H1 (cell line): ENCODE results near the gene ODC1. TPM values are rescaled to one million over a fixed set of nuclear protein-coding genes. Genes with fewer than 3 reads are reported as not detected.

Experiments used
- CBX8 ChIP-seq: fragments of 300-800, 300-1000 bp; sonication (generic); IDR thresholded peaks from 2 replicates; pipeline ENCODE4 v1.7.1; 2016; ENCODE audit warnings: low read depth, low read length, borderline replicate concordance
- CREB1 ChIP-seq: IDR thresholded peaks from 2 replicates; pipeline ENCODE4 v1.6.1; 2012; ENCODE audit warnings: inconsistent platforms
- FOSL1 ChIP-seq: IDR thresholded peaks from 2 replicates; pipeline ENCODE4 v1.6.1; 2011; ENCODE audit warnings: mild to moderate bottlenecking, low read depth, low read length, moderate library complexity; ENCODE audit not compliant: insufficient read depth
- POLR2AphosphoS5 ChIP-seq: IDR thresholded peaks from 2 replicates; pipeline ENCODE4 v1.6.1; 2011; ENCODE audit warnings: low read depth, low read length
- RFX5 ChIP-seq: IDR thresholded peaks from 2 replicates; pipeline ENCODE4 v1.6.1; 2011; ENCODE audit warnings: low read depth, low read length, improper control_type of control experiment, borderline replicate concordance
- SP1 ChIP-seq: IDR thresholded peaks from 2 replicates; pipeline ENCODE4 v1.6.1; 2011; ENCODE audit warnings: low read depth, low read length
- TEAD4 ChIP-seq: IDR thresholded peaks from 2 replicates; pipeline ENCODE4 v1.6.1; 2012; ENCODE audit warnings: low read depth, low read length, inconsistent platforms, mixed read lengths
- ZNF274 ChIP-seq: IDR thresholded peaks from 2 replicates; pipeline ENCODE4 v1.7.0; 2012; ENCODE audit warnings: low read length, borderline replicate concordance; ENCODE audit errors: extremely low read depth
- polyA plus RNA-seq, 7 experiments: library from polyadenylated mRNA; depleted of rRNA in 3 of 7; stranded (reverse) in 5 of 7; unstranded in 2 of 7; fragments of >200 nt in 5 of 7; fragments of 200-250 nt in 2 of 7; gene quantifications; 1 replicate in 5 of 7; 2 replicates in 1 of 7; 4 replicates in 1 of 7; pipeline versions ENCODE4 v1.2.1 to v1.2.3, GENCODE V29; 2011 to 2013; ENCODE audit warnings: missing spikeins in 2 of 7, mixed read lengths in 2 of 7
- total RNA-seq: library from RNA; stranded (reverse); fragmentation: NEBNext Ultra II Directional; extraction: Animal tissue kit (Norgen Biotek cat#: 25700); gene quantifications from 2 replicates; pipeline ENCODE4 v1.2.1, GENCODE V29; 2021

The ODC1 gene
- total and polyA plus RNA-seq, 2 of the 8 experiments (the other 6 are each of a cell fraction or from before 2014, with no cell fraction given) = 57.2 to 76.7 TPM

- TF ChIP-seq CBX8 = no peak
- no peak for TF ChIP-seq ZNF274
- TF ChIP-seq POLR2AphosphoS5 = no peak
- TF ChIP-seq FOSL1 = no peak
- no peak for TF ChIP-seq SP1
- TF ChIP-seq TEAD4 = no peak
- no peak for TF ChIP-seq RFX5
- TF ChIP-seq CREB1 = no peak
- TF ChIP-seq, all 59 proteins: peak for 0
Measured at GRCh38 chr2:10433264-10433946, 14.7 kb downstream of the ODC1 start (continued).
